Measurements from ENCODE around the gene ZNF407.
A peak's percentile ranks its signal among the peaks of the same experiment; 100 is the strongest.

ZNF407 gene

DNA sequence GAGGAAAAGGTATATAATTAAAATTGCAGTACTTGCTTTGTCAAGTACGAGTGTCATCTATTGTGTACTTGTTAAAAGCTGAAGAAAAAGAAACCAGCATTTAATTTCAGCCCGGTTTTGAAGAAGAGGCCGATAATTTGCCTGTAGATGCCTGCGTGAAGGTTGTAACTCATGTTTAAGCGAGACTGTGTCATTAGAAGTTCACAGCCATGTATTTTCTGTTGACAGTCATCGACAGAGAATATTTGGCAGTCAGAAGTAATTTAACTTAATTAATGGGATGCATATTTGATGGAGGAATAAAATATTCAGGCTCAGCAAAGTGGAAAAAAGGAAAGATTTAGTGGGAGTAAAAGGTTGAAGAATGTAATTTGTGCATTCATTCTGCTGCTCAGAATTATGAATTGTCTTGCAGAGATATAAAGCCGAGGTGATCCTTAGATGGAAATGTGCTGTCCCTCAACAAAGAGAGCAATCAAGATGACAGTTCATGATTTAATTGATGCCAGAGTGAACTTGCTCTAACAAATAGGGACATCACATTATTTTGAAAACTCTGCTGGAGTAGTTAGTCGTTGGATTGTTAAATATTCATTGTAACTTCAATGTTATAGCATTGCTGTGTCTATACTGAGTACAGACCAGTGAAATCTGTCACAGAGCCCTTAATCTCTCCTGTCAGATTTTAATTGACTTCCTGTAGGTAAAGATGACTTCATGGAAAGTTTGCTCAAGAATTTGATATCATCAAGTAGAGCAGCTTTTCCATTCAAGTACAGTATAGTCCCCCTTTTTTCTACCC is 53.9 kb downstream of the ZNF407 start:
- TF ChIP-seq, protein P1, sequence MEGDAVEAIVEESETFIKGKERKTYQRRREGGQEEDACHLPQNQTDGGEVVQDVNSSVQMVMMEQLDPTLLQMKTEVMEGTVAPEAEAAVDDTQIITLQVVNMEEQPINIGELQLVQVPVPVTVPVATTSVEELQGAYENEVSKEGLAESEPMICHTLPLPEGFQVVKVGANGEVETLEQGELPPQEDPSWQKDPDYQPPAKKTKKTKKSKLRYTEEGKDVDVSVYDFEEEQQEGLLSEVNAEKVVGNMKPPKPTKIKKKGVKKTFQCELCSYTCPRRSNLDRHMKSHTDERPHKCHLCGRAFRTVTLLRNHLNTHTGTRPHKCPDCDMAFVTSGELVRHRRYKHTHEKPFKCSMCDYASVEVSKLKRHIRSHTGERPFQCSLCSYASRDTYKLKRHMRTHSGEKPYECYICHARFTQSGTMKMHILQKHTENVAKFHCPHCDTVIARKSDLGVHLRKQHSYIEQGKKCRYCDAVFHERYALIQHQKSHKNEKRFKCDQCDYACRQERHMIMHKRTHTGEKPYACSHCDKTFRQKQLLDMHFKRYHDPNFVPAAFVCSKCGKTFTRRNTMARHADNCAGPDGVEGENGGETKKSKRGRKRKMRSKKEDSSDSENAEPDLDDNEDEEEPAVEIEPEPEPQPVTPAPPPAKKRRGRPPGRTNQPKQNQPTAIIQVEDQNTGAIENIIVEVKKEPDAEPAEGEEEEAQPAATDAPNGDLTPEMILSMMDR (IDR thresholded peaks at IDR 0.05; ENCODE audit: low read depth, low read length): no peak
- no peak for DNase-seq
- Histone ChIP-seq H3K4me1 (no peaks in the 10 kb centered on the region), H3K4me3 (ENCODE audit: low read depth, low read length) (no peak overlapping the region), H3K36me3 (no peaks in the 10 kb centered on the region), H3K9me3 (no peaks in the 10 kb centered on the region), H3K27me3 (no peaks in the 10 kb centered on the region)

DNA sequence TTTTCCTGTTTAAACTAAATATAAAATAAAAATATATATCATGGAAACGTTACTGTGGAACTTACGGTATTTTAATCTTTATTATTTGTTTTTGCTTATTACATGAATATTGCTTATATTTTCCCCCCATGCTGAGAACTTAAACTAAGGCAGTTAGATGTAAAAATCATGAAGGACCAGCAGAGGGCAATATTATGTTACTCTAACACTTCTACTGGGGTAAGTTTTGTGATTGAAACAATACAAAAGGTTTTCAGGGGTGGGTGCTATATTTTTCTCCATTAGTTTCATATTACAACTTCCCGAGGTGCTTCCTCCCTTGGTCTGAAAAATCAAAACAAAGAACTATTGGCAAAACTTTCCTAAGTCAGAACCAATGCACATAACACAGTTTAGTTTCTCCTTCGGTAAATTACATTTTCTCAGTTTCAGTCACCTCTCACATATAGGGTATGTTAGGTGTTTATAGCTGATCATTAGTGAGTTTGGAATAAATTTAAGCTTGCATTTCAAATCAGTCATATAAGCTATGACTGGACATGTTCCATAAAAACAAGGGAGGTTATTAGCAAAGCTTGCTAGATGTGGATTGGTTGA is 54.8 kb downstream of the ZNF407 start:
- no peak for DNase-seq
- H3K9me3 ChIP-seq: no peaks in the 10 kb centered on the region
- H3K27me3 ChIP-seq: no peaks in the 10 kb centered on the region
- H3K36me3 ChIP-seq: no peaks in the 10 kb centered on the region
- no peaks in the 10 kb centered on the region for H3K4me1 ChIP-seq
- no peak overlapping the region for H3K4me3 ChIP-seq (ENCODE audit: low read depth, low read length)
- TF ChIP-seq, protein P1 (IDR thresholded peaks at IDR 0.05; ENCODE audit: low read depth, low read length): peak; percentile 49

- Histone ChIP-seq H3K4me3 (ENCODE audit: low read depth, low read length) (no peak overlapping the region), H3K9me3 (no peaks in the 10 kb centered on the region), H3K36me3 (no peaks in the 10 kb centered on the region), H3K4me1 (no peaks in the 10 kb centered on the region), H3K27me3 (no peaks in the 10 kb centered on the region)
- TF ChIP-seq, protein P1 (IDR thresholded peaks at IDR 0.05; ENCODE audit: low read depth, low read length): no peak
- no peak for DNase-seq
These were observed 57.0 kb downstream of the ZNF407 start for GRCh38 chr18:74654638-74655037.

- TF ChIP-seq, protein P1 (IDR thresholded peaks at IDR 0.05; ENCODE audit: low read depth, low read length): no peak
These were observed 63.3 kb downstream of the ZNF407 start for GRCh38 chr18:74661008-74661407.

GRCh38 chr18:74661691-74662090 is 64.0 kb downstream of the ZNF407 start:
- no peak for DNase-seq

More at GRCh38 chr18:74661008-74661407, 63.3 kb downstream of the ZNF407 start:
- H3K9me3 ChIP-seq: no peaks in the 10 kb centered on the region
- DNase-seq: no peak
- H3K27me3 ChIP-seq: no peaks in the 10 kb centered on the region
- H3K4me1 ChIP-seq: no peaks in the 10 kb centered on the region
- no peaks in the 10 kb centered on the region for H3K36me3 ChIP-seq
- no peak overlapping the region for H3K4me3 ChIP-seq (ENCODE audit: low read depth, low read length)

More at GRCh38 chr18:74661691-74662090, 64.0 kb downstream of the ZNF407 start:
- H3K27me3 ChIP-seq: no peaks in the 10 kb centered on the region
- H3K36me3 ChIP-seq: no peaks in the 10 kb centered on the region
- H3K4me1 ChIP-seq: no peaks in the 10 kb centered on the region
- no peaks in the 10 kb centered on the region for H3K9me3 ChIP-seq
- TF ChIP-seq, protein P1 (IDR thresholded peaks at IDR 0.05; ENCODE audit: low read depth, low read length): no peak
- H3K4me3 ChIP-seq (ENCODE audit: low read depth, low read length): no peak overlapping the region

Data from BE2C (cell line).